Activated CD8-positive, alpha-beta memory T cell treated with anti-CD3 and anti-CD28 coated beads, Interleukin-2, amount 50 U/mL, for 1 hour (primary cell): Measurements from ENCODE around the gene TRIM72.
"Not testable (repeated sequence)": the region's sequence is repeated elsewhere in the genome, so short reads cannot be mapped to it uniquely, and the experiment has no call there.

Source experiments
- DNase-seq: peaks from one replicate; pipeline ENCODE4 v3.0.0-alpha.2; 2020; ENCODE audit errors: extremely low read depth

The TRIM72 gene

GRCh38 chr16:31256466-31256865, 42.5 kb downstream of the TRIM72 start:
- DNase-seq = no peak

- no peak for DNase-seq
Observed at GRCh38 chr16:31258366-31258765, 44.4 kb downstream of the TRIM72 start.

DNA sequence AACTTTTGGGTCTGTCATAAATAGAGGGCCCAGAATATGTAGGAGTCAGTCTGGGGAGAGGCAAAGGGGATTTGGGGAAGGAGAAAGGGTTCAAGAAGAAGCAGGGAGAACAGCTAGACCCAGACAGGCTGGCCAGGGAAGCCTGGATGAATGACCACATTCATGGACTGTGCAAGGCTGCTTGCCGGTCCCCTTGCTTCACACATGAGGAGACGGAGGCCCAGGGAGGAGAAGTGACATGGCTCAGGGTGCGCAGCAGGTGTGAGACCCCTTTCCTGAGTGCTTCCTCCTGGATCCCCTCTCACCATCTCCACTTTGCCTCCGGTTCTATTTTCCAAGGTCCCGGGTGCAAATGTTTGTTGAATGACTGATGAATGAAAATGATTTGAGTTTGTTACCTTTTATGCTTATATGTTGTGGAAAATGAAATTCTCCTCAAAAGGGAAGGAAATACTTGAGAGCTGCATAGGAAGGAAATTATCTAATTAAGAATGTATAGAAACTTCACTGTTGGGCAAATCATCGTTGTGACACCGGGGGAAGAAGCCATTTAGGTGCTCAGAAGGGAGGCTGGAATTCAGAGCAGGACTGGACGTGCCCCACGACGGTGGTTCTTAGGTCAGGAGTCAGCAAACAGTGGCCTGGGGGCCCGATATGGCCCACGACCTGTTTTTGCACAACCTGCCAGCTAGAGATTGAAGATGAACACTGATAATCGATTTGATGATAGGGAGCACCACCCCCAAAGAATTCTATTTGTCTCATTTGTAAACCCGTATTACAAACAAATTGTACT, 46.4 kb downstream of the TRIM72 start:
- no peak for DNase-seq

- DNase-seq = no peak
Observed at GRCh38 chr16:31262084-31262483, 48.2 kb downstream of the TRIM72 start.

- no peak for DNase-seq
Observed at GRCh38 chr16:31265329-31266245, 51.7 kb downstream of the TRIM72 start.

DNA sequence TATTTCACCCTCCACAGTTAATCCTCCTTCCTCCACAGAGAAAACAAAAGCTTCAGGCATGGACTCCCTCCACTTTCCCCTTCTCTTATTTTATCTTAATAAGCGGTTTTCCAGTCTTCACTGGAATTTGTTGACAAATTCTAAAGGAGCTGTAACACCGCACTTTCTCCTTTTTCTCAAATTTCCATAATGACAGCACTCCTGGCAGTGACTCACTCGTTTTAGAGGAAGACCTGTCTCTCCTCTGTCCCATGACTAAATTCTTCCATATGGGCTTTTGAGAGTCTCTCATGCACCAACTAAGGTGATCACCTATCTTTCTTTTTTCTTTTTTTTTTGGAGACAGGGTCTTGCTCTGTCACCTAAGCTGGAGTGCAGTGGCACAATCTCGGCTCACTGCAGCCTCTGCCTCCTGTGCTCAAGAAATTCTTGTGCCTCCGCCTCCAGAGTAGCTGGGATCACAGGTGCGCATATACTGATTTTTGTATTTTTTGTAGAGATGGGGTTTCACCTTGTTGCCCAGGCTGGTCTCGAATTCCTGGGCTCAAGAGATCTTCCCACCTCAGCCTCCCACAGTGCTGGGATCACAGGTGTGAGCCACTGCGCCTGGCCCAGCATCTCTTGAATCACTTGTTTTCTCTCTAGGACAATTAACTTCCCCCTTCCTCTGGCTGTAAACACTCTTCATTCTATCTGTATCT, 53.6 kb downstream of the TRIM72 start:
- no peak for DNase-seq

DNA sequence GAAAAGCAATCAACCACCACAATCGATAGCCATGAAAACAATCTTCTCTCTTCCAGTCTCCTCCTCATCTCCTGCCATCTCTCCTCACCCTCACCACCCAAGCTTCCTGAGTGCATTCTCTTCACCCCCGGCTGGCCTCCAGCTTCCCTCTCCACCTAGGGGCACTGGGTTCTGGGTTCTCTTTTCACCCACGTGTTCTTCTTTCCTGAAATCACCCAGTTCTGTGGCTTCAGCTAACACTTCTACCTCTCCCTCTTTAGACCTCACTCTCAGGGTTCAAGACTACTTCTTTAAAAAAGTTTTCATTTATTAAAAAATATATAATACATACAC, 54.1 kb downstream of the TRIM72 start:
- DNase-seq = no peak

- no peak for DNase-seq
Observed at GRCh38 chr16:31268891-31269290, 55.0 kb downstream of the TRIM72 start.

- DNase-seq = no peak
Observed at GRCh38 chr16:31269541-31269940, 55.6 kb downstream of the TRIM72 start.

DNA sequence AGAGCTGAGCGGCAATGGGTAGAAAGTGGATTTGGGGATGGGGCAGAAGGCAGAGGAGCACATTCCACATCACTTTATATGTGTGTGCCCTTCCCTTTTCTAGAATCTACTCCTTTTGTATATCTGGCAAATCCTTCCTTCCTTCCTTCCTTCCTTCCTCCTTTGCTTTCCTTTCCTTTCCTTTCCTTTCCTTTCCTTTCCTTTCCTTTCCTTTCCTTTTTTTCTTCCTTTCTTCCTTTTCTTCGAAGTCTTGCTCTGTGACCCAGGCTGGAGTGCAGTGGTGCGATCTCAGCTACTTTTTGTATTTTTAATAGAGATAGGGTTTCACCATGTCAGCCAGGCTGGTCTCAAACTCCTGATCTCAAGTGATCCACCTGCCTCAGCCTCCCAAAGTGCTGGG, 56.1 kb downstream of the TRIM72 start:
- not testable (repeated sequence) for DNase-seq

DNA sequence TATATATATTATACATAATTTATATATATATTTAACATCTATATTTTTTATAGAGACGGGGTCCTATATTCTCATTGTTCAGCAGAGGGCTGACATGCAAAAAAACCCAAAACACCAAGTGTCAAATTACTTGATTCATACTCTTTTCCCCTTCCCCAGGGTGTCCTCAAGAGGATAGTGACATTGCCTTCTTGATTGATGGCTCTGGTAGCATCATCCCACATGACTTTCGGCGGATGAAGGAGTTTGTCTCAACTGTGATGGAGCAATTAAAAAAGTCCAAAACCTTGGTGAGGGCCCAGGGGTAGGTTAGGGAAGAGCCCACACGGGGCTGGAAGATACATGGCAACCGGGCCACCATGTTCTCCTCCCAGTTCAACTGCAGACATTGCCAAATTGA, 56.9 kb downstream of the TRIM72 start:
- DNase-seq = no peak

GRCh38 chr16:31271621-31272190, 57.8 kb downstream of the TRIM72 start:
- DNase-seq = no peak

GRCh38 chr16:31273187-31273586, 59.3 kb downstream of the TRIM72 start:
- no peak for DNase-seq

DNA sequence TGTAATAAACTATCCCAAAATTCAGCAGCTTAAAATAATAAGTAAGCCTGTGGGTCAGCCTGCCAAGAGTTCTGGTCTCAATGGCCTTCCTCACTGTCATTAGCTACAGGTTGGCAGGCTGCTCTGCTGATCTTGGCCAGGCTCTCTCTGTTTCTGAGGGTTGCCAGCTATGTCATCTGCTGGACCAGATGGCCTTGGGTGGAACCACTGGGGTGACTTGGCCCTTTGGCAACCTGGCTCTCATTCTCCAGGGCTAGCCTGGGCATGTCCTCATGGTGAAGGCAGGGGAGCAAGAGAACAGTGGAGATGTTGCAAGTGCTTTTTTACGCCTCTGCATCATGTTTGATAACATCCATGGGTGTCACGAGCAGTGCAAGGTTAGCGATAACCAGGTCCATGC, 59.8 kb downstream of the TRIM72 start:
- DNase-seq = no peak

DNA sequence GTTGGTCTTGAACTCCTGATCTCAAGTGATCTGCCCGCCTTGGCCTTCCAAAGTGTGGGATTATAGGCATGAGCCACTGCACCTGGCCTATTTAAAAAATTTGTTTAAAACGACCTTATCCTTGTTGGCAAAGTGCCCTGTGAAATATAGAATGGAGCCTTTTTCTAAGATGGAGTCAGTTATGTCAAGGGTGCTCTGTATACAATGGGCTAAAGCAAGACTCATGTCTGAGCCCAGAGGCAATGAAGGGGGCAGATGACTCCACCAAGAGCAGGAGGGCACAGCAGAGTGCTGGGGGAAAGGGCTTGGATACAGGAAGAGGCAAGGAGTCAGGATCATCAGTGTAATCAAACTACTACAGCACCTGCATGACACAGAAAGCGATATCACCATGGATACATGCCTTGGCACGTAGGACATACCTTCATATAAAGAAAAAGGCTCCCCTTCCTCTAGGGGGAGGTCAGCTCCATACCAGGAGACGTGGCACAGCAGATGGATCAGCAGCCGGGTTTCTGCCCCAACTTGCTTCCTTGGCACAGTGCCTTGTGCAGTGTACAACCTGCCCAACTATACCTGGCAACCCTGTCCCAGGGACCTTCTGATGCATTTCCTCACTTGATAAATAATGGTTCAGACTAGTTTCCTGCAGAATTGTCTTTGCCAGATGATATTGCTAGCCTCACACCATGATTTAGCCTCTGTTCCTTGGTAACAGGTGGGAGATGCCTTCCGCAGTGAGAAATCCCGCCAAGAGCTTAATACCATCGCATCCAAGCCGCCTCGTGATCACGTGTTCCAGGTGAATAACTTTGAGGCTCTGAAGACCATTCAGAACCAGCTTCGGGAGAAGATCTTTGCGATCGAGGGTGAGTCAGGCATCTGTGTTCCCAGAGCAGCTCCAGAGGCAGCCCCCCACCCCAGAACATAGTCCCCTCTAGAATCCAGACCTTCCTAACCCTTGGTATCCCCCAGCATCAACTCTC, 61.2 kb downstream of the TRIM72 start:
- no peak for DNase-seq

GRCh38 chr16:31276600-31276999, 62.7 kb downstream of the TRIM72 start:
- DNase-seq = no peak

- no peak for DNase-seq
Observed at GRCh38 chr16:31277659-31278260, 63.8 kb downstream of the TRIM72 start.

DNA sequence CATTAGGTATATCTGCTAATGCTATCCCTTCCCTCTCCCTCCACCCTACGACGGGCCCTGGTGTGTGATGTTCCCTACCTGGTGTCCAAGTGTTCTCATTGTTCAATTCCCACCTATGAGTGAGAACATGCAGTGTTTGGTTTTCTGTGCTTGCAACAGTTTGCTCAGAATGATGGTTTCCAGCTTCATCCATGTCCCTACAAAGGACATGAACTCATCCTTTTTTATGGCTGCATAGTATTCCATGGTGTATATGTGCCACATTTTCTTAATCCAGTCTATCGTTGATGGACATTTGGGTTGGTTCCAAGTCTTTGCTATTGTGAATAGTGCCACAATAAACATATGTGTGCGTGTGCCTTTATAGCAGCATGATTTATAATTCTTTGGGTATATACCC, 64.9 kb downstream of the TRIM72 start:
- not testable (repeated sequence) for DNase-seq
